Activated T-cell treated with anti-CD3 and anti-CD28 coated beads, Interleukin-2, amount 50 U/mL, for 72 hours (primary cell): ENCODE results near the gene FGF14. TPM values are rescaled to one million over a fixed set of nuclear protein-coding genes. Genes with fewer than 3 reads are reported as not detected.

ENCODE experiments used
- ATAC-seq, 2 donors: fragments of 150-1000 bp; cut with Tn5 transposase; replicated peaks in 1 of 2; 2 replicates each; pipeline ENCODE4 v1.10.0; 2021; ENCODE audit warnings: moderate library complexity in 2 of 2, mild to moderate bottlenecking in 1 of 2
- DNase-seq, 2 donors: peaks; one replicate each; pipeline ENCODE4 v3.0.0; 2021 to 2022; ENCODE audit warnings: mixed read lengths in 1 of 2
- H3K27ac Mint-ChIP-seq: one replicate; pipeline ENCODE4 v1.8.0; 2022; ENCODE audit warnings: mild to moderate bottlenecking, moderate library complexity, mixed read lengths
- H3K27me3 Mint-ChIP-seq: one replicate; pipeline ENCODE4 v1.8.0; 2022; ENCODE audit warnings: low read depth, mixed read lengths
- H3K36me3 Mint-ChIP-seq, 2 donors: one replicate each; pipeline ENCODE4 v1.8.0; 2022; ENCODE audit warnings: mixed read lengths in 2 of 2, mild to moderate bottlenecking in 1 of 2; ENCODE audit not compliant: insufficient read depth in 2 of 2
- H3K4me1 Mint-ChIP-seq: one replicate; pipeline ENCODE4 v1.8.0; 2022; ENCODE audit warnings: low read depth, mixed read lengths
- H3K4me3 Mint-ChIP-seq, 2 donors: one replicate each; pipeline ENCODE4 v1.8.0; 2022; ENCODE audit warnings: mild to moderate bottlenecking in 2 of 2, mixed read lengths in 2 of 2, moderate library complexity in 2 of 2
- H3K9me3 Mint-ChIP-seq, 2 donors: one replicate each; pipeline ENCODE4 v1.8.0; 2022; ENCODE audit warnings: mixed read lengths in 2 of 2
- total RNA-seq, 2 donors: library from RNA; stranded (reverse); gene quantifications; one replicate each; pipeline ENCODE4 v1.2.3, GENCODE V29; 2022

The FGF14 gene
- total RNA-seq, 2 donors from 2014 or later: 0.23 TPM; not detected in 1

DNA sequence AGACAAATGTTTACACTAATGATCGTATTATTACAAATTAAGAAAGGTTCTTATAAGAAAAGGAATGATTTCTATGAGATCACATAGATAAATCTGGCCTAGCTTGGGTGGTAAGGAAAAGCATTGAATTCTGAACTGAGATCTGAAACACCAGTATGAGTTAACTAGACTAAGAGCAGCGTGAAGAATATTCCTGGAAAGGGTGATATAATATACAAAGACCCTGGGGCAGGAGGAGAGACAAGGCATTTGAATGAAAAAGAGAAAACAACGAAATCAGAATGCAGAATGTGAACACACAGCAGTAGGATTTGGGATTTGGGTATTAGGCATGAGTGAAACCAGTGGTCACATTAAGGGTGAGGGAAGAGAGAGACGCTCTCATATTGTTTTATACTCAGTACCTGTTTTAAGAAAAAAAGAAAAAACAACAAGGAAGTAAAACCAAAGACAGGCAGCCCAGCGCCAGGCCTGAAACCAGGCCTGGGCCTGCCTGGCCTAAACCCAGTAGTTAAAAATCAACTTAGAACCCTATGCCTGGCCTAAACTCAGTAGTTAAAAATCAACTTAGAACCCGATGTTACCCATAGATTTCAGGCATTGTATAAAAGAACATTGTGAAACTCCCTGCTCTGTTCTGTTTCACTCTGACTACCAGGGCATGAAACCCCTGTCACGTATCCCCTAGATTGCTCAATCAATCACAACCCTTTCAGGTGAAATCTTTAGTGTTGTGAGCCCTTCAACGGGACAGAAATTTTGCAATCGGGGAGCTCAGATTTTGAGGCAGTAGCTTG, 662.3 kb downstream of the FGF14 start:
- DNase-seq (no peak), ATAC-seq (no peak)
- no peak overlapping the region for H3K4me3 Mint-ChIP-seq
- no peaks in the 10 kb centered on the region for H3K4me1 Mint-ChIP-seq
- H3K27ac Mint-ChIP-seq: no peak overlapping the region
- H3K27me3 Mint-ChIP-seq: peaks cover 16% of the 10 kb centered on the region
- H3K9me3 Mint-ChIP-seq: no peaks in the 10 kb centered on the region
- H3K36me3 Mint-ChIP-seq: no peaks in the 10 kb centered on the region

DNA sequence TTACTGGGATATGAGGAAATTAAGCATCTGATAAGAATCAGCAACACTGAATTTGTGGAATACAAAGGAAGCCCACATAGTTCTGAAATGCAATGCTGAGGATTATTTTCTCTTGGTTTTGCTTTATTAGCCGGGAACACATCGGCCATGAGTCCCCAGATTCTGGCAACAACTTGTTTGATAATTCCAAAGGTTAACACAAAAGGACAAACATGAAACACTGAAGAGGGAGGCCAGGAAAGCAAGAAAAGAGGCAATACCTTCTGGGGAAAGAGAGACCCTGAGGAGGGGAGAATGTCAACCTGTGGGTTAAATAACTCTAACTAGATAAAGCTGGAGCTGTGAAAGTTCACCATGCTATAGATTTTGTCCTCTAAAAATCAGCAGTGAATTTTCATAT, 663.5 kb downstream of the FGF14 start:
- H3K36me3 Mint-ChIP-seq: no peaks in the 10 kb centered on the region
- no peak overlapping the region for H3K4me3 Mint-ChIP-seq
- no peak overlapping the region for H3K27ac Mint-ChIP-seq
- peaks cover 12% of the 10 kb centered on the region for H3K27me3 Mint-ChIP-seq
- DNase-seq (no peak), ATAC-seq (no peak)
- no peaks in the 10 kb centered on the region for H3K4me1 Mint-ChIP-seq
- H3K9me3 Mint-ChIP-seq: no peaks in the 10 kb centered on the region

GRCh38 chr13:101736566-101736965, 665.3 kb downstream of the FGF14 start:
- no peaks in the 10 kb centered on the region for H3K9me3 Mint-ChIP-seq
- H3K36me3 Mint-ChIP-seq: no peaks in the 10 kb centered on the region
- H3K27ac Mint-ChIP-seq: no peak overlapping the region
- no peak overlapping the region for H3K4me3 Mint-ChIP-seq
- no peaks in the 10 kb centered on the region for H3K27me3 Mint-ChIP-seq
- DNase-seq (no peak), ATAC-seq (no peak)
- H3K4me1 Mint-ChIP-seq: no peaks in the 10 kb centered on the region

DNA sequence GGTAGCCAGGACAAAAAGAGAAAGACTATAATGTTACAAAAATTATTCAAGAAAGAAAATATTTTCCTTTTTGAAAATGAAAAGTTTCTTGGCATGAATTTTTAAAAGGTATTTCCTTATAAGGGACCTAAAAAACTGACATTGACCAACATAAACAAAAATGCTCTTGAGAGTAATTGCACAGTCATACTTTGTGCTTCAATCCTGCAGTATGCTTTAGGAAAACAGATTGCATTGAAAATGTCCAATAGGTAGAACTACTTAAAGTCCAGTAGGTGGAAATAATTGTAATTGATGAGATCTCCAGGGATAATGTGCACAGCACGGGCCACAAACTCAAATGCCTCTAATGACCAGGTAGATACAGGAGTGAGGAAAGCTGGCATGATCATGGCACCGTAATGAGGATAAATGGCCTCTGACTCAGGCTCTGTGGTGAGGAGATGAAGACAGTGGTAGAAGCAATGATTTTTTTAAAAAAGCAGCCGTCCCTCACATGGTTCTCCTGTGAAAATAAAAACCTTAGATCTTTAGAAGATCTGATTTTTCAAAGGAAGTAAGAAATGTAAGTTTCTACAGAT, 671.3 kb downstream of the FGF14 start:
- no peaks in the 10 kb centered on the region for H3K36me3 Mint-ChIP-seq
- H3K4me1 Mint-ChIP-seq: no peaks in the 10 kb centered on the region
- DNase-seq (no peak), ATAC-seq (no peak)
- H3K27ac Mint-ChIP-seq: no peak overlapping the region
- no peaks in the 10 kb centered on the region for H3K9me3 Mint-ChIP-seq
- no peak overlapping the region for H3K4me3 Mint-ChIP-seq
- peaks cover 8% of the 10 kb centered on the region for H3K27me3 Mint-ChIP-seq

- ATAC-seq (no peak), DNase-seq (no peak)
- H3K27me3 Mint-ChIP-seq: peaks cover 8% of the 10 kb centered on the region
- H3K4me3 Mint-ChIP-seq: no peak overlapping the region
- no peaks in the 10 kb centered on the region for H3K36me3 Mint-ChIP-seq
- no peaks in the 10 kb centered on the region for H3K9me3 Mint-ChIP-seq
- H3K27ac Mint-ChIP-seq: no peak overlapping the region
- H3K4me1 Mint-ChIP-seq: no peaks in the 10 kb centered on the region
These were observed 673.2 kb downstream of the FGF14 start for GRCh38 chr13:101728615-101729014.

- Mint-ChIP-seq H3K9me3 (no peaks in the 10 kb centered on the region), H3K4me1 (no peaks in the 10 kb centered on the region), H3K27me3 (peaks cover 8% of the 10 kb centered on the region), H3K27ac (no peak overlapping the region), H3K4me3 (no peak overlapping the region), H3K36me3 (no peaks in the 10 kb centered on the region)
- no peak for DNase-seq
- ATAC-seq: no peak
These were observed 673.8 kb downstream of the FGF14 start for GRCh38 chr13:101728021-101728420.

DNA sequence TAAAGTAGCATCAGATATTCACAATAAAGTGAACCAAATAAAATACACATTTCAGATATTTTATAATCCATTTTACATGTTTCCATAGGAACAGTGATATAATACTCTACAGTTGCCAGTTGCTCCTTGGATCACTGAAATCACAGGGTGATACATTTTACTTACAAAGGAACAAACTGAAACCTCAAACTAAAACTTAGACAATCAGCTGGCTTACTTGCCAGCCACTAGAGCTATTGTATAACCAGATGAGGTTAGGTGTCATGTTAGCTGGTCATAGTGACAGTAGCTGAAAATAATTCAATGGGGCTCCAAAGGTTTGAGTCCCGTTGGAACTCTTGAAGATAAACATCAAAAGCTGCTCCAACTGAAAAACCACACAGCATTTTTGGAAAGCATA, 674.7 kb downstream of the FGF14 start:
- no peak for ATAC-seq
- no peak overlapping the region for H3K4me3 Mint-ChIP-seq
- H3K36me3 Mint-ChIP-seq: no peaks in the 10 kb centered on the region
- H3K27ac Mint-ChIP-seq: no peak overlapping the region
- H3K9me3 Mint-ChIP-seq: no peaks in the 10 kb centered on the region
- H3K4me1 Mint-ChIP-seq: no peaks in the 10 kb centered on the region
- no peak for DNase-seq
- H3K27me3 Mint-ChIP-seq: peaks cover 8% of the 10 kb centered on the region

DNA sequence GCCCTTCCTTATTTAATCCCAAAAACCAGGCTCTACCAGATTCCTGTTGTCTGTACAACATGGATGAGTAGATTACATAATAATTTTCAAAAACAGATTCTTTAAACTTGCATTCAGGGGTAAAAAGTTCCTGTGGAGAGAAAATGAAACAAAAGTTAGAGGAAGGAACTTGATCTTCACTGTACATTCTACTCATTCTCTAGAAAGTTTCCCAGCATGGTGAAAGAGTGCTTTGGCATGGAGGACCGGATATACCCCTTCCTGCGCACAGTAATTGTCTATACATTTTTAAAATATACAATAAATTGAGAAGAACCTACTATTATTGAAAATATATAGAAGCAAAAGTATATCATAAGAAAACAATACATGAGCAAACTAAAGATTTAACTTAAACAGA, 675.2 kb downstream of the FGF14 start:
- no peaks in the 10 kb centered on the region for H3K36me3 Mint-ChIP-seq
- no peak overlapping the region for H3K27ac Mint-ChIP-seq
- H3K9me3 Mint-ChIP-seq: no peaks in the 10 kb centered on the region
- H3K4me3 Mint-ChIP-seq: no peak overlapping the region
- no peak for ATAC-seq
- peaks cover 8% of the 10 kb centered on the region for H3K27me3 Mint-ChIP-seq
- DNase-seq: no peak
- H3K4me1 Mint-ChIP-seq: no peaks in the 10 kb centered on the region

DNA sequence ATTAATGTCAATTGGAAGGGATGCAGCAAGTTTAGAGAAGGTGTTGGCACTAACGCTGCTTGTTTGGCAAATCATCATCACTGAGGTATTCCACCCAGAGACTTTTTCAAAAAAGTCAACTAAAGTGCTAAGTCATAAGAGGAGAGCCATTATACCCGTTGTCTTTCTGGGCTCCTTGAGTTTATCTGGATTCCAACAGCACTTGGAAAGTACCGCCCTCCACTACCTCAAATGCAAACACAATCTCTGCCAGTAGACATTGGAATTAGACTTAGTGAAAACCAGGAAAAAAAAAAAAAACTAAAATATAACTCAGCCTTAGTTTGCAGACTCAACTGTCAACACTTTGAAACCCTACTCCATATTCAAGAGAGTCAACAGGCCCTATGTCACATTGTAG, 683.4 kb downstream of the FGF14 start:
- Mint-ChIP-seq H3K9me3 (no peaks in the 10 kb centered on the region), H3K4me1 (no peaks in the 10 kb centered on the region), H3K36me3 (no peaks in the 10 kb centered on the region), H3K4me3 (no peak overlapping the region), H3K27ac (no peak overlapping the region), H3K27me3 (peaks cover 11% of the 10 kb centered on the region)
- ATAC-seq (no peak), DNase-seq (no peak)

DNA sequence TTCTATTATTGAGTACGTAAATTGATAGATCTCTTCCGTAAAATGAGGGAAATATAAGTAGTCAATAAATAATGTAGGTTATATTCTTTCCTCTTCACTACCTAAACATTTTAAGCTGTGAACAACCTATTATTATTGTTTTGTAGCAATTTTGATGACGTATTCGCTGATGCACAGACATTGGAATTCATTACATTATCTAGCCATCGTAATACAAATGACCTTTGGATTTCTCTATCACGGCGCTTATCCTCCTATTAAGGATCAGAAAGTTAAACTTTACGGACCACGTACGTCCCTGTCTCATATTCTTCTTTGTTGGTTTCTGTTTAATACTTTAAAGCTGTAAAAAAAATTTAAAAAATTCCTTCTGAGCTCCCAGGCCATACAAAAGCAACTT, 684.5 kb downstream of the FGF14 start:
- no peak overlapping the region for H3K4me3 Mint-ChIP-seq
- H3K9me3 Mint-ChIP-seq: no peaks in the 10 kb centered on the region
- no peaks in the 10 kb centered on the region for H3K4me1 Mint-ChIP-seq
- no peaks in the 10 kb centered on the region for H3K36me3 Mint-ChIP-seq
- peaks cover 11% of the 10 kb centered on the region for H3K27me3 Mint-ChIP-seq
- DNase-seq (no peak), ATAC-seq (no peak)
- no peak overlapping the region for H3K27ac Mint-ChIP-seq

GRCh38 chr13:101714195-101714594, 687.7 kb downstream of the FGF14 start:
- H3K27me3 Mint-ChIP-seq: peaks cover 11% of the 10 kb centered on the region
- no peak for ATAC-seq
- no peaks in the 10 kb centered on the region for H3K9me3 Mint-ChIP-seq
- no peak overlapping the region for H3K4me3 Mint-ChIP-seq
- no peaks in the 10 kb centered on the region for H3K36me3 Mint-ChIP-seq
- no peak for DNase-seq
- H3K4me1 Mint-ChIP-seq: no peaks in the 10 kb centered on the region
- H3K27ac Mint-ChIP-seq: no peak overlapping the region

DNA sequence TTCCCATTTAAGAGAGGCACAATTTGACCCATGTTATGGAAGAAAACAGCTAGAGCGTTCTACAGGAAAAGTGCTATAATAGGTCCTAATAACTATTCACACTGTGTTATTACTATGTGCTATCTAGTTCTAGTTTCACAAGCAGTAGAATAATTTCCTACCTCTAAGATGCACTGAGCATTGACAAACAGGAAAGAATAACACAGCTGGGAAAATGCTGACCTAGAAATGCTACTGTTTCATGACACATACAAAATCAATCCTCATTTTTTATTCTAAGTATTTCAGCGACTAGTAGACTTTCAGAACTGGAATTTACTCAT, 689.9 kb downstream of the FGF14 start:
- ATAC-seq: no peak
- H3K27ac Mint-ChIP-seq: no peak overlapping the region

DNA sequence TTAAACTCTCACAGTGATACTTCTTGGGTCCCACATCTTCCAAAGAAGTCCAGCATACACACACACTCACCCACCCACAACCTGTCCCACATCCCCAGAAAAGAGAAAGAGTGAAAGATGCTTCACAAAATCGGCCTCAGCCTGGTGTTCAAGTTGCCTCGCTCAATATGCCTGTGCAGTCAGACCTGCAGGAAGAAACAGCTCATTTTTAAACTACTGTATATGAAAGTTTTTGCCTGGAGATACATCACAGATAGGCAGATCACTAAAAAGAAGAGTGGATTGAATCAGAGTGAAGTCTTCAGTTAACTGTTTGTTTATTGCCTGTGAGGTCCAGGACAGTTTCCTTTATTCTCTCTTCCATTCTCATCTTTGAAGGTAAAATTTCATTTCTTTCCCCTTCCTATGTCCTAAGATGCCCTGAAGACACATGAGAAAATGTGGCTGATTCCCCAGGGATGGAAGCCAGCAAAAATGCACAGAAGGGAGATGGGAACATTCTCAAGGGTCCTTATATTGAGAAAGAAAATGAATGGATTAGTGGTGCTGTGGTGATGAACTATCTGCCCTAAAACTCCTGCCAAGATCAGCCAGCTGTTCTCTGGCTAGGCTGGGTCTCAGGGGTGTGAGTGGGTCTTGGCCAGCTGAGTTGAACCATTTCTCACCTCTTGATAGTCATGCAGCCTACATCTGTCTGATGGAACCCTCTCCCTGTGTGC, 690.4 kb downstream of the FGF14 start:
- Mint-ChIP-seq H3K27ac (no peak overlapping the region), H3K4me3 (no peak overlapping the region), H3K4me1 (peaks cover 7% of the 10 kb centered on the region), H3K9me3 (no peaks in the 10 kb centered on the region), H3K36me3 (no peaks in the 10 kb centered on the region), H3K27me3 (peaks cover 24% of the 10 kb centered on the region)
- no peak for DNase-seq
- ATAC-seq: peak in 1 of 2 donors; percentile 60

More for the DNA sequence above, 689.9 kb downstream of the FGF14 start:
- Mint-ChIP-seq H3K4me1 (peaks cover 1% of the 10 kb centered on the region), H3K9me3 (no peaks in the 10 kb centered on the region), H3K27me3 (peaks cover 19% of the 10 kb centered on the region), H3K36me3 (no peaks in the 10 kb centered on the region), H3K4me3 (no peak overlapping the region)
- no peak for DNase-seq
